IMR-90 (cell line): ENCODE data around the gene KRTAP5-3. TPM values are rescaled to one million over a fixed set of nuclear protein-coding genes. Genes with fewer than 3 reads are reported as not detected.

Experiments used
- ATAC-seq: fragments of 200-7000 bp; cut with Tn5 transposase; 2 replicates; pipeline ENCODE4 v1.9.1; 2020; ENCODE audit warnings: low read depth, mild to moderate bottlenecking, moderate library complexity
- BruUV-seq: library from RNA; stranded (reverse); fragments of 400-500 nt; replicated peaks from 2 replicates; lab custom pipeline; 2021; lab: Mats Ljungman, UMichigan
- CTCF ChIA-PET: fragments of 300-600 bp; formaldehyde crosslinking; extraction: SDS; loops from one replicate; lab custom pipeline; 2021; ENCODE audit warnings: antibody characterized with exemption; lab: Yijun Ruan, JAX
- POLR2A ChIA-PET: fragments of 300-600 bp; sonication (Branson Sonifier 250); formaldehyde crosslinking; loops from one replicate; lab custom pipeline; 2022; ENCODE audit warnings: antibody characterized with exemption; ENCODE audit not compliant: unreplicated experiment; lab: Charles Lee
- DNase-seq: peaks from one replicate; pipeline ENCODE4 v3.0.0; 2013
- H2AFZ ChIP-seq: replicated peaks from 2 replicates; pipeline ENCODE3; 2013; ENCODE audit warnings: low read length, mild to moderate bottlenecking; ENCODE audit not compliant: poor library complexity
- H2AK5ac ChIP-seq: 2 replicates; pipeline ENCODE4 v1.6.1; 2013; ENCODE audit warnings: low read depth, low read length, inconsistent platforms
- H2AK9ac ChIP-seq: replicated peaks from 2 replicates; pipeline ENCODE3; 2013; ENCODE audit warnings: mild to moderate bottlenecking, low read depth, low read length, moderate library complexity; ENCODE audit not compliant: poor library complexity
- H2BK120ac ChIP-seq: 2 replicates; pipeline ENCODE4 v1.6.1; 2013; ENCODE audit warnings: low read depth, low read length, inconsistent platforms
- H2BK15ac ChIP-seq: 3 replicates; pipeline ENCODE4 v1.6.1; 2013; ENCODE audit warnings: low read depth, low read length, inconsistent platforms
- H2BK20ac ChIP-seq: 2 replicates; pipeline ENCODE4 v1.6.1; 2013; ENCODE audit warnings: low read depth, mild to moderate bottlenecking, inconsistent platforms, low read length, moderate library complexity
- H2BK5ac ChIP-seq: 2 replicates; pipeline ENCODE4 v1.6.1; 2013; ENCODE audit warnings: mild to moderate bottlenecking, low read depth, low read length, inconsistent platforms; ENCODE audit not compliant: poor library complexity, severe bottlenecking
- H3K14ac ChIP-seq: replicated peaks from 2 replicates; pipeline ENCODE4 v1.6.1; 2013; ENCODE audit warnings: low read depth, low read length, inconsistent platforms
- H3K18ac ChIP-seq: 2 replicates; pipeline ENCODE4 v1.6.1; 2013; ENCODE audit warnings: low read depth, low read length, control low read depth
- H3K23ac ChIP-seq: 2 replicates; pipeline ENCODE4 v1.6.1; 2013; ENCODE audit warnings: low read depth, low read length, inconsistent platforms
- H3K27ac ChIP-seq: 2 replicates; pipeline ENCODE4 v1.5.1; 2013; ENCODE audit warnings: mild to moderate bottlenecking, control low read depth, low read length; ENCODE audit not compliant: insufficient read depth
- H3K27me3 ChIP-seq: 2 replicates; pipeline ENCODE4 v1.6.1; 2013; ENCODE audit warnings: low read length; ENCODE audit not compliant: control insufficient read depth, insufficient read depth
- H3K36me3 ChIP-seq: 2 replicates; pipeline ENCODE4 v1.6.1; 2013; ENCODE audit warnings: low read length, mixed read lengths; ENCODE audit not compliant: control insufficient read depth, insufficient read depth
- H3K4ac ChIP-seq: 2 replicates; pipeline ENCODE4 v1.6.1; 2013; ENCODE audit warnings: low read depth, low read length, inconsistent platforms
- H3K4me1 ChIP-seq: 2 replicates; pipeline ENCODE4 v1.6.1; 2013; ENCODE audit warnings: low read length, mixed read lengths; ENCODE audit not compliant: control insufficient read depth, insufficient read depth
- H3K4me2 ChIP-seq: 2 replicates; pipeline ENCODE4 v1.6.1; 2013; ENCODE audit warnings: low read depth, mild to moderate bottlenecking, control low read depth, low read length, moderate library complexity
- H3K4me3 ChIP-seq: 2 replicates; pipeline ENCODE4 v1.5.1; 2013; ENCODE audit warnings: low read depth, mild to moderate bottlenecking, control low read depth, low read length, moderate library complexity; ENCODE audit not compliant: insufficient read depth
- H3K56ac ChIP-seq: 2 replicates; pipeline ENCODE4 v1.6.1; 2013; ENCODE audit warnings: low read length, inconsistent platforms; ENCODE audit not compliant: insufficient read depth; ENCODE audit errors: extremely low read depth
- H3K79me1 ChIP-seq, 2 experiments: 2 replicates each; pipeline ENCODE4 v1.6.1; 2013; ENCODE audit warnings: low read length in 2 of 2, inconsistent platforms in 1 of 2, low read depth in 1 of 2
- H3K9ac ChIP-seq: 2 replicates; pipeline ENCODE4 v1.6.1; 2013; ENCODE audit warnings: low read depth, low read length, control low read depth
- H3K9me1 ChIP-seq: 2 replicates; pipeline ENCODE4 v1.6.1; 2013; ENCODE audit warnings: low read length, inconsistent platforms; ENCODE audit not compliant: insufficient read depth
- H3K9me3 ChIP-seq: 2 replicates; pipeline ENCODE4 v1.6.1; 2013; ENCODE audit warnings: low read length; ENCODE audit not compliant: control insufficient read depth, insufficient read depth
- H4K20me1 ChIP-seq: 2 replicates; pipeline ENCODE4 v1.6.1; 2013; ENCODE audit warnings: low read length, inconsistent platforms; ENCODE audit not compliant: insufficient read depth
- H4K5ac ChIP-seq: 2 replicates; pipeline ENCODE4 v1.6.1; 2013; ENCODE audit warnings: mild to moderate bottlenecking, low read depth, low read length, control low read depth
- H4K8ac ChIP-seq, 2 experiments: 2 replicates each; pipeline ENCODE4 v1.6.1; 2013; ENCODE audit warnings: low read depth in 2 of 2, low read length in 2 of 2, control low read depth in 1 of 2, inconsistent platforms in 1 of 2
- H4K91ac ChIP-seq: 2 replicates; pipeline ENCODE4 v1.6.1; 2013; ENCODE audit warnings: low read depth, low read length, inconsistent platforms; ENCODE audit not compliant: insufficient read depth
- BHLHE40 ChIP-seq: fragments of 150-350 bp; IDR thresholded peaks from 2 replicates; pipeline ENCODE4 v1.6.1; 2016; ENCODE audit warnings: mild to moderate bottlenecking, low read depth, low read length
- CEBPB ChIP-seq: IDR thresholded peaks from 2 replicates; pipeline ENCODE4 v1.6.1; 2012; ENCODE audit warnings: low read depth, low read length, improper control_type of control experiment
- CHD1 ChIP-seq: IDR thresholded peaks from 2 replicates; pipeline ENCODE4 v1.6.1; 2012; ENCODE audit warnings: low read depth, low read length, improper control_type of control experiment
- FOS ChIP-seq: fragments of 150-350 bp; IDR thresholded peaks from 2 replicates; pipeline ENCODE4 v1.6.1; 2016; ENCODE audit warnings: low read depth, low read length
- MAZ ChIP-seq: IDR thresholded peaks from 2 replicates; pipeline ENCODE4 v1.6.1; 2012; ENCODE audit warnings: low read depth, mild to moderate bottlenecking, low read length, improper control_type of control experiment, moderate library complexity, borderline replicate concordance
- POLR2A ChIP-seq: IDR thresholded peaks from 2 replicates; pipeline ENCODE4 v1.6.1; 2012; ENCODE audit warnings: mild to moderate bottlenecking, low read depth, low read length
- RCOR1 ChIP-seq: IDR thresholded peaks from 2 replicates; pipeline ENCODE4 v1.6.1; 2012; ENCODE audit warnings: mild to moderate bottlenecking, low read length, improper control_type of control experiment; ENCODE audit not compliant: insufficient replicate concordance
- WGBS, 2 experiments: methylation state at CpG; one replicate each; pipeline versions ENCODE4 v1.1.5 to v1.1.7; 2013; ENCODE audit warnings: missing lambda C conversion rate in 2 of 2; ENCODE audit not compliant: insufficient read length in 1 of 2; ENCODE audit errors: extremely low coverage in 2 of 2; 5-methylcytosine and 5-hydroxymethylcytosine counted together
- dilution Hi-C: fragments of 300-500 bp; cut with HindIII; formaldehyde crosslinking; loops from one replicate; pipeline ENCODE4 v1.14.3; 2018; ENCODE audit warnings: low sequenced_read_pairs; ENCODE audit not compliant: unreplicated experiment
- in situ Hi-C: fragments of 300-500 bp; cut with MboI; formaldehyde crosslinking; loops from 3 replicates; pipeline ENCODE4 v1.14.3; 2019; ENCODE audit warnings: low sequenced_read_pairs, inconsistent platforms, mixed read lengths
- intact Hi-C: fragments of 100-400 bp; cut with micrococcal nuclease; formaldehyde crosslinking; loops from 2 replicates; pipeline ENCODE4 v1.10.0; 2022
- polyA plus RNA-seq, 3 experiments: library from polyadenylated mRNA; depleted of rRNA; stranded (reverse); fragments of >200 nt; gene quantifications; 2 replicates each; pipeline ENCODE4 v1.2.3, GENCODE V29; 2012; ENCODE audit warnings: low replicate concordance in 1 of 3
- total RNA-seq: library from RNA; depleted of rRNA; stranded (reverse); fragments of >200 nt; gene quantifications from 2 replicates; pipeline ENCODE4 v1.2.3, GENCODE V29; 2012
- TF ChIP-seq, protein P1 (sequence below): fragments of 150-350 bp; IDR thresholded peaks from 2 replicates; pipeline ENCODE4 v1.6.1; 2017; ENCODE audit warnings: mild to moderate bottlenecking, antibody characterized with exemption, low read length, low read depth
- TF ChIP-seq, protein P2 (sequence below): fragments of 150-350 bp; IDR thresholded peaks from 2 replicates; pipeline ENCODE4 v1.6.1; 2016; ENCODE audit warnings: low read depth, mild to moderate bottlenecking, low read length, moderate library complexity, borderline replicate concordance

KRTAP5-3 gene
- total and polyA plus RNA-seq, 2 of the 4 experiments (the other 2 are of a cell fraction) = not detected

DNA sequence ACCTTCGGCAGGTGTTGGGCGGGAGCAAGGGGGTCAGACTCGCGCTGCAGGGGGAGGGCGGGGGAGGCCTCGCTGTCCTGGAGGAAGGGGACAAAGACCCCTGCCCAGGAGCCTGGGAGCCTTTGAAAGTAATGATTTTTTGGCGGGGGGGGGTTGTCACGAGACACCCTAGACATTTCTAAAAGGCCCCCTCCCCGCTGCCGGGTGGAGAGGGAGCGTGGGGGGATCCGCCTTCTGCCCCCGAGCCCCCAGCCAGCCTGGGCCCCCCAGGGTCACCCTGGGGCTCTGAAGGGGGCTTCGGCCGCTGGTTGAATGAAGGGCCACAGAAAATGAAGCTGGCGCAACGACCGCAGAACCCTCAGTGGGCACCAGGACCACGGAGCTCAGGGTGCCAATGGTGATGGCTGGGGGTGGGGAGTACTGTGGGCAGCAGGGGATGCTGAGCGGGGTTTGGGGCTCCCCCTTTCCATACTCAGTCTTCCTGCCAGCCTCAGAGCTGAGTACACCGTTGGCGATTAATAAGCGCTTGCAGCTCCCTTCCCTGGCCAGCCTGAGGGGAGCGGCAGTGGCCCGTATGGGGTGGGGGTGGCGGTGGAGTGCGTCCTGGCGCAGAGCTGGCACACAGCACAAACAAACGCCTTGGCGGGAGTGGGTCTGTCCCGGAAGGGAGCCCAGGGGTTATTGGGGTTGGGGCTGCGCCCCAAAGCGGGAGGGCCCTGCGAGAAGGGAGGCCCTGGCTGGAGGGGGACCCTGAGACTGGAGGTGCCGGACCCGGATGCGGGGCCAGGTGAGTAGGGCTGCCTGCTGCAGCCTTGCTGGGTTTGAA is 35.0 kb downstream of the KRTAP5-3 start (continued):
- no peak for TF ChIP-seq FOS

DNA sequence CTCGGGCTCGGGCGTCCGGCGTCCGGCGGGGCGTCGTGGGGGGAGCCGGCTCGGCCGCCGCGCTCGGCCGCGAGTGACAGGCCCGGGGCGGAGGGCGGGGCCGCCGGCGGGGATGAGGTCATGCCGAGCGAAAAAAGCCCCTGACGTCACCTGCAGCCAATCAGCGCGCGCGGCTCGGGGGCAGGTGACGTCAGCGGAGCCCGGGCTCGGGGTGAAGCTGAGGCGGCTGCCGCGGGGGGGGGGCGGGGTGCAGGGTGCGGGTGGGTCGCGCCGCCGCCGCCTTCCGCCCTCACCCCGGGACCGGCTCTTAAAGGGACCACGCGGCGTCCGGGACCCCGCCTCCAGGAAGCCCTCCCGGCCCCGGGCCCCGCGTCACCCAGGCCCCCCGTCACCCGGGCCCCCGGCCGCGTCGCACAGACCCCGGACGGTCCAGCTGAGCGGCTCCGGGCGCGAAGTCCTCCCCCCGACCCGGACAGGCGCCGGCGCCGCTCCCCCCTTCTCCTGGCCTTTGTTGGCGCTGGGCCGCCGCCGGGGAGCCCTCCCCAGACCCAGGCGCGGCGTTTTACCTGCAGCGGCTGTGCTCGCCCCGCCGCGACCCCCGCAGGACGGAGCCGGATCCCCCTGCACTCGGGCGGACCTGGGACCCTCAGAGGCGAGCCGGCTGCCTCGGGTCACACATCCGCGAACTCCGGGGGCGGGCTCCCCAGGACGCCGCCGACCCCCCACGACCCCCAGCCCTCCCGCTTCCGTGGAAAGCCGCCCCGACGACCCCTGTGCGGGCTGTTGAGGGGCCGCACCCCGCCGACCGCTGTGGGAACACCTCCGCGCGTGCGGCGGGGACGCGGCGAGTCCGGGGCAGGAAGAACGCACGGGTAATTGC is 35.8 kb downstream of the KRTAP5-3 start, which contains the start of gene DUSP8:
DUSP8 (minus strand) TSS at position 75 of the 880 bp plus-strand sequence. CDS start 6,445 bp downstream, outside the sequence.
- peak within 1 kb of the TSS; percentile 58 for H3K4me3 ChIP-seq
- peak within 1 kb of the TSS; percentile 47; the same call in 1 of the 2 replicates for H4K91ac ChIP-seq
- H3K36me3 ChIP-seq = no peaks in the 10 kb centered on the region
- dilution Hi-C loops (no loop called here), in situ Hi-C loops (no loop called here), intact Hi-C loops (no loop called here)
- TF ChIP-seq MAZ (peak; percentile 77; the same call in 1 of the 2 replicates), CEBPB (no peak), BHLHE40 (no peak), FOS (peak; percentile 48; the same call in 1 of the 2 replicates), RCOR1 (no peak), CHD1 (no peak), POLR2A (peak; percentile 32; the same call in 1 of the 2 replicates)
- TF ChIP-seq, protein P1, sequence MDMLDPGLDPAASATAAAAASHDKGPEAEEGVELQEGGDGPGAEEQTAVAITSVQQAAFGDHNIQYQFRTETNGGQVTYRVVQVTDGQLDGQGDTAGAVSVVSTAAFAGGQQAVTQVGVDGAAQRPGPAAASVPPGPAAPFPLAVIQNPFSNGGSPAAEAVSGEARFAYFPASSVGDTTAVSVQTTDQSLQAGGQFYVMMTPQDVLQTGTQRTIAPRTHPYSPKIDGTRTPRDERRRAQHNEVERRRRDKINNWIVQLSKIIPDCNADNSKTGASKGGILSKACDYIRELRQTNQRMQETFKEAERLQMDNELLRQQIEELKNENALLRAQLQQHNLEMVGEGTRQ = peak; percentile 29; the same call in 1 of the 2 replicates
- TF ChIP-seq, protein P2, sequence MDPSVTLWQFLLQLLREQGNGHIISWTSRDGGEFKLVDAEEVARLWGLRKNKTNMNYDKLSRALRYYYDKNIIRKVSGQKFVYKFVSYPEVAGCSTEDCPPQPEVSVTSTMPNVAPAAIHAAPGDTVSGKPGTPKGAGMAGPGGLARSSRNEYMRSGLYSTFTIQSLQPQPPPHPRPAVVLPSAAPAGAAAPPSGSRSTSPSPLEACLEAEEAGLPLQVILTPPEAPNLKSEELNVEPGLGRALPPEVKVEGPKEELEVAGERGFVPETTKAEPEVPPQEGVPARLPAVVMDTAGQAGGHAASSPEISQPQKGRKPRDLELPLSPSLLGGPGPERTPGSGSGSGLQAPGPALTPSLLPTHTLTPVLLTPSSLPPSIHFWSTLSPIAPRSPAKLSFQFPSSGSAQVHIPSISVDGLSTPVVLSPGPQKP = no peak
- H2AK9ac ChIP-seq = peak within 1 kb of the TSS; percentile 94
- peaks cover 11 to 26% of the 10 kb centered on the region in 2 experiments; a peak in 2 of 4 replicates for H3K79me1 ChIP-seq
- H2BK20ac ChIP-seq = no peak within 1 kb of the TSS
- 4% methylated on average over 28 of the region's 124 CpGs; no CpG with 5 or more reads in 1 of the 2 experiments for WGBS, 2 experiments
- POLR2A ChIA-PET = interaction anchor here (0.6 kb wide), 1 partner anchor 14 kb away, joined by 4 read pairs; no protein-coding TSS in a partner anchor
- no peak within 1 kb of the TSS; a peak in 1 of 4 replicates for H4K8ac ChIP-seq
- H3K9ac ChIP-seq = peak within 1 kb of the TSS; percentile 57
- H3K4me1 ChIP-seq = peaks cover 3% of the 10 kb centered on the region
- H3K9me1 ChIP-seq = no peaks in the 10 kb centered on the region
- no peak within 1 kb of the TSS for H2BK15ac ChIP-seq
- H4K20me1 ChIP-seq = peaks cover 47% of the 10 kb centered on the region
- DNase-seq (peak; percentile 84), ATAC-seq (peak; percentile 83)
- H2BK5ac ChIP-seq = no peak within 1 kb of the TSS
- no peaks in the 10 kb centered on the region for H3K9me3 ChIP-seq
- CTCF ChIA-PET = interaction anchor here (4.4 kb wide), 1 partner anchor 26 kb away, joined by 30 read pairs; no protein-coding TSS in a partner anchor
- H3K56ac ChIP-seq = no peak within 1 kb of the TSS
- H3K27me3 ChIP-seq = peaks cover 24% of the 10 kb centered on the region
- peak within 1 kb of the TSS; percentile 85 for H2AFZ ChIP-seq
- H3K27ac ChIP-seq = peak within 1 kb of the TSS; percentile 15; the same call in 1 of the 2 replicates
- H3K4me2 ChIP-seq = peak within 1 kb of the TSS; percentile 93
- H2BK120ac ChIP-seq = 0 out of 2 replicates have a peak within 1 kb of the TSS, but pooled peaks have one; percentile 40
- H2AK5ac ChIP-seq = no peak within 1 kb of the TSS
- H4K5ac ChIP-seq = 0 out of 2 replicates have a peak within 1 kb of the TSS, but pooled peaks have one; percentile 13
- no TSS peak for BruUV-seq
- peak within 1 kb of the TSS; percentile 65; the same call in 1 of the 2 replicates for H3K4ac ChIP-seq
- H3K23ac ChIP-seq = no peak within 1 kb of the TSS
- H3K18ac ChIP-seq = no peak within 1 kb of the TSS
- peak within 1 kb of the TSS; percentile 59; the same call in 1 of the 2 replicates for H3K14ac ChIP-seq
